AG08396 (cell line): ENCODE results near the gene PNLIPRP3.
A peak's percentile ranks its signal among the peaks of the same experiment; 100 is the strongest.

ENCODE experiments used
- DNase-seq: peaks from one replicate; pipeline ENCODE4 v3.0.0; 2012; ENCODE audit warnings: low spot score, mixed read lengths

PNLIPRP3 gene

DNA sequence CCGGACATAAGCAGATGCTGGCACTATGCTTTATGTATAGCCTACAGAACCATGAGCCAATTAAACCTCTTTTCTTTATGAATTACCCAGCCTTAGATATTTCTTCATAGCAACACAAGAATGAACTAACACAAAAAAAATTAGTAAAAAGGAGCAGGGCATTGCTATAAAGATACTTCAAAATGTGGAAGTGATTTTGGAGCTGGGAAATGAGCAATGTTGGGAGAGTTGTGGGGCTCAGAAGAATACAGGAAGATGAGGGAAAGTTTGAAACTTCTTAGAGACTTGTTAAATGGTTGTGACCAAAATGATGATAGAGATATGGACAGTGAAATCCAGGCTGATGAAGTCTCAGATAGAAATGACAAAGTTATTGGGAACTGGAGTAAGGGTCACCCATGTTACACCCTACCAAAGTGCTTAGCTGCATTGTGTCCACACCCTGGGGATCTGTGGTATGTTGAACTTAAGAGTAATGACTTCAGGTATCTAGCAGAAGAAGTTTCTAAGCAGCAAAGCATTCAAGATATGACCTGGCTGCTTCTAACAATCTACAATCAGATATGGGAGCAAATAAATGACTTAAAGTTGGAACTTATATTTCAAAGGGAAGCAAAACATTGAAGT is 24.2 kb downstream of the PNLIPRP3 start:
- no peak for DNase-seq

DNA sequence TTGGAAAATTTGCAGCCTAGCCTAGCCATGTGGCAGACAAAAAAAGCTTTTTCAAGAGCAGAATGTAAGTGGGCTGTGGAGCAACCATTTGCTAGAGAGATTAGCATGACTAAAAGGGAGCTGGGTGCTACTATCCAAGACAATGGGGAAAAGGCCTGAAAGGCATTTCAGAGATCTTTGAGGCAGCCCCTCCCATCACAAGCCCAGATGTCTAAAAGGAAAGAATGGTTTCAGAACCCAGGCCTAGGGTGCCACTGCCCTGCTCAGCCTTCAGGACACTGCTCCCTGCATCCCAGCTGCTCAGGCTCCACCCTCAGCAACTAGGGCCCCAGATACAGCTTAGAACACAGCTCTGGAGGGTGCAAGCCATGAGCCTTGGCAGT is 24.7 kb downstream of the PNLIPRP3 start:
- no peak for DNase-seq

DNA sequence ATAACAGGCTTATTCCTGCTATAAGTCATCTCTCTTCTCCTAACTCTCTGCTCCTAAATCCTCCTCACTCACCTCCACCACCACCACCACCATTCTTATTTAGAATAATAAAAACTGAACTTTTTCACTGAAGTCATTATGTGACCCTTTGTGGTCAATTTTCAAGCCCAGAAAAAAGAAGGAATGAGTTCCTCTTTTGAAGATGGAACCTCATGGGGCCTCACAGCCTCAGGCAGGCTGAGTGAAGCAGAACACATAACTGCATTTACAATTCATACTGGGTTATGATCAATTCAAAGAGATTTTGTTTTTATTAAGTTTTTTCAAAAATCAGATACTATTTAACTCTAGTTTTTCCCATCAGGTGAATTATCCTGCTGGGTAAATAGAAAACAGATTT is 29.8 kb downstream of the PNLIPRP3 start:
- no peak for DNase-seq

DNA sequence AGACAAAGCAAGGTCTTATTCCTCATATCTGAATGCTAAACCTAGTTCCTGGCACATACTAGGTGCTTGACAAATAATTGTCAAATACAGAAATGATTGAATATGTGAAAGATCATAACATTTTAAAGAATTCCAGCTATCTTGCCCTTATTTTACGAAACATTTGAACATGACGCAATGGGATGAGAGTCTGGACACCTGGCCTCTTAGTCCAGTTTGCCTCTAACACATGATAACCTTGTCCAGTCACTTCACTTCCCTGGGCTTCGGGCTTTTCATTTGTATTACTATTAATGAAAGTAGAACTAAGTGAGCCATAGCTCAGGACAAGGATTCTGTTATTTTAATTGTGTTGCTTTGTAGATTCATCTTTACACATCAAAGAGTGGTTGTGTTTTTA is 32.6 kb downstream of the PNLIPRP3 start:
- DNase-seq: no peak

DNA sequence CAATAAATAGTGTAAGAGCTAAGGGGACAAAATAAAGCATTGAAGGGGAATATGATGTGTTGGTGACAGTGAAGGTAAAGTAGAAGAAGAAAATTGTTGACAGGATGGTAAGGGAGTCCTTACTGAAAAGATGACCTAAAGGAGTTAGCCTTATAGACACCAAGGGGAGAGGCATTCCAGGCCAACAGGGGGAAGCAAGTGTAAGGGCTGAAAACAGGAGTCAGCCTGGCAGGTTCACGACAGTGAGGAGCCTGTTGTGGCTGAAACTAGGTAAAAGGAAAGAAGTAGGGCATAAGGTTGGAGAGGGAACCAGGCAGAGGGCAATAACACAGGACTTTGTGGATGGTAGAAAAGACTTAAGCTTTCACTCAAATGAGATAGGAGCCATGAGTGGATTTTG is 34.0 kb downstream of the PNLIPRP3 start:
- DNase-seq: no peak

DNA sequence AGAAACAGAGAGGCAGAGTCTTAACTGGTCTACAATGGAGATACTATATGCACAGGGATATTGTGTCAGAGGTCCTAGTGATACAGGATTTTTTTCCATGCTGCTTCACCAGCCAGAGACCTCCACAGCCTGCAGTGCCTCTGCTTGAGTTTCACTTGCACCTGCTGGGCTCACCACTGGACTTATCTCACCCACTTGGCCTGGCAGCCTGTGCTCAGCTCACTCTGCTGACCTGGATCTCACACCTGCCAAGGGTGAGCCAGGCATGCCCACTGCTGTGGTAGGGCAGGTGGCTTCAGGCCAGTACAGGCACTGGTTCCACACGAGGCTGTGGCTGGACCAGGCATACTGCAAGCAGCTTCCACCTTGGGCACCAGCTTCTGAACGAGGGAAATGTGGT is 36.6 kb downstream of the PNLIPRP3 start:
- no peak for DNase-seq

DNA sequence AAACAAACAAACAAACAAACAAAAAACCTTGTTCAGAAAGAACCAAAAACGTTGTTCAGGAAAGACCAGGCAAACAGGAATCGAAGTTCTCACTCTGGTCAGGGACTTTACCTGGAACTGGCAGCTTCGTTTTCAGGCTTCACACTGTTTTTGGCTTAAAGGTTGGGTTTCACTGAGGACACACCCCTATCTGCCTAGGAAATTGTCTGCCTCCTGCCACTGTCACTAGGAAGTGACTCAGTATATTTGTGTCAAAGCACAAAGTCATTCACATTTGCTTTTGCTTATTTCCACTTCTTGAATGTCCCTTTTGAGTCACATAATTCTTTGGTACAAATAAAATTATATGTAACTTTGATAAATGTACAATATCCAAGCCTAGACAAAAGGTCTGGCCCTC is 37.9 kb downstream of the PNLIPRP3 start:
- DNase-seq: no peak

DNA sequence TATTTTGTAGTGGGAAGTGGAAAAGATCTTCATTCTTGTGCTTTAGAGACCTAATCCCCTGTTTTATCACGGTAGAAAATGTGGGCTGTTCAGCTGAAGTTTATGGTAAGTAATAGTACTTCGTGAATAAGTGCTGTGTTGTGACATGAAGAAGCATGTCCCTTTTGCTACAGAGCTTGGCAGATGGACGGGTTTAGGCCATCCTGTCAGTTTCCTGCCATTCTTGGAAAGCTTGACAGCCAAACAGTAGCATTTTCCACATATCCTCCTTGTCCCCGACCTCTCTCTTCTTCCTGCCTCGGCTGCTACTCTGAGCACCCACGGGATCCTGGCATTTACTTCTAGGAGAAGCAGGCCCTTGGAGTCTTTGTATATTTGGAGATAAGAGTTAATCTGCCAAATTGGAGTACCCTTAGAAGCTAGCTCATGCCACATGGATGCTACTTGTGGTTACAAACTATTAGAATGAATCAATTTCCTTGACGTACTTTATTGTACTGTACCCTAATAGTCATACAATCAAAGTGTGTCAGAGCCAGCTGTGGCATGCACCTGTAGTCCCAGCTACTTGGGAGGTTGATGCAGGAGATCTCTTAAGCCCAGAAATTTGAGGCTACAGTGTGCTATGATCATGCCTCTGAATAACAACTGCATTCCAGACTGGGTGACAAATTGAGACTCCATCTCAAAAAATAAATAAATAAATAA is 39.2 kb downstream of the PNLIPRP3 start:
- no peak for DNase-seq

DNA sequence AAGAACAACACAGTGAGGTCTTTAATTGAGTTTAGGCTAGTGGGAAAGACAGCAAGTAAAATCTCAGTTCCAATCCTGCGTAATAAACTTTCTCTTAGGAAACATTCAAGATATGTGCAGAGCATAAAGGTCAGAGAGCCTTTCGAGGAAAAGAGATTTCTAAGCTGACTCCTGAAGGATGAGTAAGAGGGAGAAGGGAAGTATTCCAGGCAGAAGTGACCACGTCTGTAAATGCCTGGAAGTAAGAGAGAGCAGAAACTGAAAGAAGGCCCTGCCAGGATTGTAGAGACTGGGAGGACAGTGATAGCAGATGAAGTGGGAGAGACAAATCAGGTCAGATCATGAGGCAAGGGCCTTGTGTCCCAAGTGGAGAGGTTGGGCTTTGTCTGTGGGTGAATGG is 41.8 kb downstream of the PNLIPRP3 start:
- DNase-seq: no peak

DNA sequence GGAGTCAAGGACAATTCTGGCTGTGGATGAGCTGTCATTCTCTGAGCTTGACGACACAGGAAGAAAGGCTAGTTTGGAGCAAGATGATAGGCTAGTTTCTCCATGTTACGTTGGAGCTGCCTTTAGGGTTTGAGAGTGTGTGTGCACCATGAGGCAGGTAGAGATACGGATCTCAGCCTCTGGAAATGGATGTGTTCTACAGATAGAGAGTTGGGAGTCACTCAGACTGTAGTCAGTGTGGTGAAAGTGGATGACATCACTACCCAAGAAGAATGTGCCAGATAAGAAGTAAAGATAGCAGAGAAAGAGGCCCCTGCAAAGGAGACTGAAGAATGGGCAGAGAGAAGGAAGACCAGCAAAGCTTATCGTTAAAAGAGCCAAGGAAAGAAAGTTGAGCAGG is 42.4 kb downstream of the PNLIPRP3 start:
- no peak for DNase-seq

DNA sequence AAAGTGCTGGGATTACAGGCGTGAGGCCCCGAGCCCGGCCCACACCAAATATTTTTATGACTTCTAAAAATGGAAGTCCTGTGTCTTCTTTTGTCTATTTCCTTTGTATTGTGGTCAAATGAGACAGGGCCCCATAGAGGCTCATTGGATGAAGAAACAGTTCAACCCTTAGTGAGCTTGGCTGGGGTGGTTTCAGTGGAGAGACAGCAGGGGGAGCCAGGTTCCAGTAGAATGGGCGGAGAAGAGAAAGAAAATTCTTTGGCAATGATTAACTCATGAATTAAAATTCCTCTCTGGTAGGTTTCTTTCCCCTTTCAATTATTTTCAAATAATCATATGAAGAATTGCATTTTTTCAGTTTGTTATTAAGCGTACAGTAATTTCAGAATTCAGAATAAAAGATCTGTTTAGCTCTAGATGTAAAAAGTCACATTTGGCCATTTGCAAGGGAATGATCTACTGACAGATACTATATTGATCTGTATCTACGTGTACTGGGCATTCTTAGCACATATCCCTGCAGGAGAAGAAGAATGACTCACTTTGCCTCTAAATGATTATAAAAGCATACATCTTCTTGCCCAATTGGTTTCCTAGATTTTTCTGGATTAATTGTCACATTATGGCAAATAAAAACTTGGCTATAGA is 43.2 kb downstream of the PNLIPRP3 start:
- DNase-seq: no peak

DNA sequence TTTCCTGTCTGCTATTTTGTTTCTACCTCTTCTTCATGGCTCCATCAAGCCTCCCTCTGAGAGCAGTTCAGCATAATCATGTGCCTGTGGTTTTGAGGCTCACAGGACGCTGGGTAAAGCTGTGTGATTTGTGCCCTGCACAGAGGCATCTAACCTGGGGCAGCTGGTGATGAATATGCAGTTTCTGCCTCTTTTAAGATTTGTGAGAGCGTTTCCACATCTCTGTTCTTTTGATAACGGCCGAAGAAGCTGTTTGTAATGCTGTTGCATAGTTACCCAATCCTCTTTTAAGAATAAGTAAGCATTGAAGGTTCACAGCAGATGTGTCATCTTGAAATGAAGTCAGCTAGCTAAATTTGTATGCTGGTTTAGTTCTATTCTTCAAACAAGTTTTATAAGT is 45.2 kb downstream of the PNLIPRP3 start:
- no peak for DNase-seq

DNA sequence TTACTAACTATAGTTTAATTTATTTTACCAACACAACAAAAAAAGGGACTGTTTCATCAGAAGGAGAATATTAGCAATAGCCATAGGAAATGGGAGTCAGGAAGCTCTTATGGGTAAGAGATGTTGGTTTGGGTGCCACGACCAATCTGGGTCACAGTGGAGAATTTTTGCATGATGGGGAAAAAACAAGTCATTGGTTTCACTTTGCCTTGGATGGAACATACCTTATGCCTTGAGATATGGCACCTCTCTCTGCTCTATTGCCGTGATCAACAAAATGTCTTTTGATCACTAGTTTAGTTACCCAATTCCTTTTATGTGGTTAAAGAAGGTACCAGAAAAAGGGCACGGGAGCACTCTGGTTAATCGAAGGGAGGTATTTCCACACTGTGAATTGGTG is 48.2 kb downstream of the PNLIPRP3 start:
- no peak for DNase-seq

DNA sequence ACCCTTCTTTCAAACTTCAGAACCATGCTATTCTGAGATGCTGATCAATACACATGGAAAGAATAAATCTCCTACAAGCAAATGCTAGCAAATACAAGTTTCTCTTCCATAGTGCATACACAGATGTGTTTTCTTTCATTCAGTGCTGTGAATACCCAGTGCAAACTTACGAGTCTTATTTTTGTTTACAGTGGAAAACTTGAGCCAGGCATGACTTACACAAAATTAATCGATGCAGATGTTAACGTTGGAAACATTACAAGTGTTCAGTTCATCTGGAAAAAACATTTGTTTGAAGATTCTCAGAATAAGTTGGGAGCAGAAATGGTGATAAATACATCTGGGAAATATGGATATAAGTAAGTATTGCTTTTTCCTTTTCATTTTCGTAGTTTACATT is 48.8 kb downstream of the PNLIPRP3 start:
- no peak for DNase-seq

DNA sequence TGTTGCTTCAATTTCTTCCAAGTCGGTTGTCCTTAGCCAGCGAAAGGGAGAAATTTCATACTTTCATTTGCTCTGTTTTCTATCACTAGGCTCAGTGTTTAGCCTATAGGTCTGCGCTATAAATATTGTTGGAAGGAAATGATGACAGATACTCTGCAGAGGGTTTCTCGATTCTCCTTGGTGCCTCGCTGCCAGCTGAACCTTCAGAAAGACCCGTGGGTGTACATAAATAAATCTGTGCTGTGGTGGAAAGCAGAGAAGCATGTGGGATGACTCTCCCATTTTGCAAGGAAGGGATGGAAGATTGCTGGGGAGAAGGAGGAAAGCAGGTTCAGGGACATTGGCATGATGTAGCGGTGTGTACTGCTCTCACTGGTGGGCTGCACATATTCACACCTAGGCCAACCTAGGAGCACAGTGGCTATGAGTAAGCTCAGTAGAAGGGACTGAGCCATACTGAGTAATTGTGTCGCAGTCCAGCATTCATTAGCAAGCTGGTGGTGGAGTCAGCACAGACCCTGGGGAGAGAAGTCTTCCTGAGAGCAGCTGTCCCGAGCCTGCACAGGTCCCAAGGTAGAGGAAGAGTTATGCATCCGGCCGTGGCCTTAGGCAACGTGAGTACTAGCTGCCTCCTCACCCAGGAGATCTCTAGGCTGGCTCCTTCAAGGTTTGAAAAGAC is 50.5 kb downstream of the PNLIPRP3 start:
- DNase-seq: no peak

DNA sequence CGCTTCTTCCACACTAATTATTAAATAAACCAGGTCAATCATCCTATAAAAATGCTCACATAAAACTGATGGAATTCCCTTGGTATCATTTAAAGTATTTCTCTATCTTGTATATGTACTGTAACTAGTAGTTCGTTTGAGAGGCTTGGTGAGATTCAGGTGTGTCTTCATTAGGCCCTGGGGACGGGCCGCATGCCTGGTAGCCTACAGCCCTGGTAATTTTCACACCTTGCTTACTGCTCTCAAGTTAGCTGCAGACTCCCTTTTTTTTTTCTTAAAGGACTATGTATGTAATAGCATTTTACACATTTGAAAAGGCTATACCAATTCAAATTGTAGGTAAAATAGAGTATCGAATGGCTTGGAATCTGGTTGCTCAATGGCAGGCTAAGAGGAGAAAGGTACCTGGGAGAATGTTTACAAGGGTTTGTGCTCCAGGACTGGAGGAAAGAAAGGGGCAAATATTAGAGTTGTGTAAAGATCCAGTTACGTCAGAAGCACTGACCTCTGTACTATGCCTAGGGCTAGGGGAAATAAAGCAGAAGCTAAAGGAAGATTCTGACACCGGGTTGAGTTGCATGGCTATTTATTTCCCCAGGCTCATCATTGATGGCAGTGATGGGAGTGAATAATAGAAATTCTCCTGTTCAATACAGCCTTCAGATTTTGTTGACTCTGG is 59.3 kb downstream of the PNLIPRP3 start:
- no peak for DNase-seq

DNA sequence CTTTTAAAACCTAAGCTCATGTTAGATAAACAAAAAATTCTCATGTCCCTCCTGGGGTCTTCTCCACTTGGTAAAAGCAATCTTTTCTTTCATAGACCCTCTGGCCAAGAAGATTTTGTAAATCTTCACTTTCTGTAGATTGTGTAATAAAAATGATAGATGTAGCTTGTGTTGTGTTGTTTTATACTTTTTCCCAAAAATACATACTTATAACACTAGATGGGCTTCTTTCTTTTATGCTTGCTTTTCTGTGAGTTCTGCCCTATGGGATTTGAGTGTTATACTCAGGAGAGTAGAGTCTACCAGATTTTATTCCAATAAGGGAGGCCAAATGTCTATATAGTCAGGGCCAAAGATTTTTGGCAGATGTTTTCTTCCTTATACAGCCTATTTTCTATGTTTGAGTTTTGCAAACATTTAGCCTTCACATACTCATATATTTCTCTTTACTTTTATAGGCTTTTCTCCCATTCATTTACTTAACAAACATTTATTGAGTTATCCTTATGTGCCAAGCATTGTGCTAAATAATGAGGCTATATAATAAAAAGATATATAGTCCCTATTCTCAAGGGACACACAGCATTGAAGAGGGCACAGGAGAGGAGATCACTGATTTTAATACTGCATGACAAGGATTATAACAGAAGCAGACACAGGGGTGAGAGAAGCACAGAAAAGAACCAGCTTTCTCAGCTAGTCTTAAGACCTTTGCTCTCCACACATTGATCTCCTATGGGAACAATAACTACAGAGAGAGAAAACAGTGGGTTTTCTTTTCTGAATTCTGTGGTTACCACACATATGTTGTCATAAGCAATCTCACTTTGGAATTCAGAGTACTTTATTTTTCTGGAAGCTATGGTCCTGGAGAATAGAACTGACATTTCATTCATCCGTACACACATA is 60.1 kb downstream of the PNLIPRP3 start:
- no peak for DNase-seq

DNA sequence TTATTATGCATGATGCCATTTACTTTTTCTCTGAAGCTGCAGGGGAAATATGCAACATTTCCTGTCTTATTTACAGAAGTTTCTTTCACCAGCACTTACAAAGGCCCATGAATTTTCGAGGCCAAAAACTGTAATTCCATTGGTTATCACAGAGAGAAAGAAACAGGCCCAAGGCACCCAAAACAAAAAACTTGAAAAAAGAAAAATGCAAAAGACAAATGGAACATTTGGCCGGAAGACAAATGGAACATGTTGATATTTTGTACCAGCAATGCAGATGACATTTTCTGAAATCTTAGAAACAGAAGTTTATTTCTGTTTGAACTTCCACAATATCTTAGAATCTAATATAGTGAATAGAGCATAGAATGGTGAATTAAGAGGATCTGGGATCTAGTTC is 61.8 kb downstream of the PNLIPRP3 start:
- DNase-seq: no peak

DNA sequence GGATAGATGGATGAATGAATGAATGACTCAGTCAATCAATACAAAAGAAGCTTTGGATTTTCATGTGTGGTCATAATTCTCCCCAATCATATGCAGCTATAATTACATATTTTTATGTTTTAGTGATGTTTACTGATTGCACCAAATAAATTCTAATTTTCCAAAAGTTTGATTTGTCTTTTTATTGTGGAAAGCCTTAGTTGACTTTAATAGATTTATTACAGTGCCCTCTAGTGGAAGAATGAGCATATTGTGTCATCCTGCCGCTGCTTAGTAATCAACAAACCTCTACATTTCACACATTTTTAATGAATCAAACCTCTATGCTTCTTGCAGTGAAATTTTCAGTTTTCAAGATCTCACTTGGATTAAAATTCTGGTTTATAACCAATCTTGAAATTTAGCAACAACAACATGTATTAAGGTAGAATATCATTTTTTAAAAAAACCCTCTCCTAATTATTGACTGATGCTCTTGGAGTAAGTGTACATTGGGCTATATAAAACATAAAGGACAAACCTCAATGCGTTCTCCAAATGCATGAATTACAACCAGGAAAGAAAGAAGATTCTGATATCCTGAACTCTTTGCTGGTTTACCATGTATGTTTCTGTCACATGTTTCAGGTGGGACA is 62.5 kb downstream of the PNLIPRP3 start:
- DNase-seq: peak; percentile 12

DNA sequence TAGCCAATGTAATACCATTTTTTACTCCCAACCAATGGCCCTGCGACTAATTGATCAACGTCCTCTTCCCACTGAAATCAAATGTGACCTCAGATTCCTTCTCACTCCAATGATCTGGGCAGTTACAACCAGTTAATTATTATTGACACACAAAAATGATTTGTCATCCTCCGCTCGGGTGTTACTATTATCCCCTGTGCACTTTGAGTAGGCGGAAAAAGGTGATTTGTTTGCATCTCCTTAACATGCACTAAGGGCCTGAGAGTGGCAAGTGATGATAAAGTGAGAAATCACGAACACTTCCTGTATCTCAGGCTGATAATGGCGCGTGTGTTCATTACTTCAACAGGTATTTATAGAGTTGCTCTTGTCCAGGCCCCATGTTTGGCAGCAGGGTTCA is 77.1 kb downstream of the PNLIPRP3 start:
- no peak for DNase-seq

DNA sequence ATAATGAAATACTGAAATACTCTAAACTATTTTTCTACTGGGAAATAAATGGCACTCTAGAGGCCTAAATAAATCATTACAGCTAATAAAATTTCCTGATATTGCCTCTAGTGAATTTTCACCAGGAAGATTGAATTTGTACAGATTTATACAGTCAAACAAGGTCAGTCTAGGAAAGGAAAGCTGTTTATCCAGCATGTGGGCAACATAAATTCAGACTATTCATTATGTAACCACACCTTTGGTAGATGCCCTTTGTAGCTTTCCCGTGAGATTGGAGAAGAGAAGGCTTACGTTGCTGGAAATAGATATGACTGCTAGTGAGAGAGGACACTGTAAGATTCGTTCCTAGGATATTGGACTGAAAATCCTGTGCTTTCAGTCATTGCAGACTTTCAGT is 82.9 kb downstream of the PNLIPRP3 start:
- no peak for DNase-seq
